Smooth muscle cell (in vitro differentiated cells): ENCODE data around the gene TEAD3. TPM values are rescaled to one million over a fixed set of nuclear protein-coding genes. Genes with fewer than 3 reads are reported as not detected.

Experiments used
- DNase-seq: peaks from one replicate; lab custom pipeline; 2025; ENCODE audit not compliant: unreplicated experiment; lab: John Stamatoyannopoulos, UW
- H2AFZ ChIP-seq: fragments of 200-600 bp; sonication (generic); 2 replicates; pipeline ENCODE4 v1.6.0; 2016; ENCODE audit warnings: antibody characterized with exemption, low read depth, mild to moderate bottlenecking
- H3F3A ChIP-seq: fragments of 200-600 bp; sonication (generic); 2 replicates; pipeline ENCODE4 v1.6.0; 2017; ENCODE audit warnings: antibody characterized with exemption, low read depth
- H3K27ac ChIP-seq: fragments of 200-600 bp; sonication (generic); 2 replicates; pipeline ENCODE4 v1.5.1; 2016; ENCODE audit warnings: low read depth, mild to moderate bottlenecking
- H3K27me3 ChIP-seq: fragments of 200-600 bp; sonication (generic); 2 replicates; pipeline ENCODE4 v1.6.1; 2016; ENCODE audit warnings: low read depth, mild to moderate bottlenecking
- H3K36me3 ChIP-seq: fragments of 200-600 bp; sonication (generic); 2 replicates; pipeline ENCODE4 v1.5.1; 2016; ENCODE audit warnings: low read depth
- H3K4me1 ChIP-seq: fragments of 200-600 bp; sonication (generic); 2 replicates; pipeline ENCODE4 v1.5.1; 2016; ENCODE audit warnings: low read depth
- H3K4me2 ChIP-seq: fragments of 200-600 bp; sonication (generic); 2 replicates; pipeline ENCODE4 v1.6.0; 2016; ENCODE audit warnings: mild to moderate bottlenecking
- H3K4me3 ChIP-seq: fragments of 200-600 bp; sonication (generic); 2 replicates; pipeline ENCODE4 v1.5.1; 2016; ENCODE audit warnings: mild to moderate bottlenecking
- H3K79me2 ChIP-seq: fragments of 200-600 bp; sonication (generic); 2 replicates; pipeline ENCODE4 v1.6.0; 2016; ENCODE audit warnings: low read depth, mild to moderate bottlenecking
- H3K9ac ChIP-seq: fragments of 200-600 bp; sonication (generic); 2 replicates; pipeline ENCODE4 v1.6.0; 2016; ENCODE audit warnings: low read depth
- H3K9me3 ChIP-seq: fragments of 200-600 bp; sonication (generic); replicated peaks from 2 replicates; pipeline ENCODE4 v1.5.1; 2016; ENCODE audit warnings: low read depth
- H4K20me1 ChIP-seq: fragments of 200-600 bp; sonication (generic); 2 replicates; pipeline ENCODE4 v1.6.0; 2016; ENCODE audit warnings: low read depth
- CTCF ChIP-seq: fragments of 200-600 bp; sonication (generic); IDR thresholded peaks from 2 replicates; pipeline ENCODE4 v1.5.1; 2017; ENCODE audit warnings: borderline replicate concordance, mild to moderate bottlenecking, antibody characterized with exemption; ENCODE audit not compliant: insufficient read depth, poor library complexity, severe bottlenecking
- WGBS: methylation state at CpG from one replicate; pipeline ENCODE4 v1.1.7; 2016; ENCODE audit warnings: low lambda C conversion rate; 5-methylcytosine and 5-hydroxymethylcytosine counted together
- polyA plus RNA-seq: library from polyadenylated mRNA; unstranded; fragments of >200 nt; fragmentation: Nextera tagmentation; extraction: Ambion mirVana; gene quantifications from 2 replicates; pipeline ENCODE4 v1.2.1, GENCODE V29; 2016
- total RNA-seq: library from RNA; depleted of rRNA; stranded (reverse); fragments of >200 nt; gene quantifications from 2 replicates; pipeline ENCODE4 v1.2.3, GENCODE V29; 2014

The TEAD3 gene
- total and polyA plus RNA-seq, 2 experiments from 2014 or later: 29.1 to 40.6 TPM

- no peak overlapping the region for H3K27ac ChIP-seq
- no peaks in the 10 kb centered on the region for H3K4me1 ChIP-seq
- no peaks in the 10 kb centered on the region for H3K36me3 ChIP-seq
- H3F3A ChIP-seq: no peaks in the 10 kb centered on the region
- H3K27me3 ChIP-seq: no peaks in the 10 kb centered on the region
- H3K9me3 ChIP-seq: no peaks in the 10 kb centered on the region
- peak; percentile 61 for DNase-seq
- TF ChIP-seq CTCF: peak; percentile 96
- no peaks in the 10 kb centered on the region for H3K79me2 ChIP-seq
- H3K4me2 ChIP-seq: peak overlapping the region; percentile 64
- no peak overlapping the region for H2AFZ ChIP-seq
- no peak overlapping the region for H3K4me3 ChIP-seq
- H4K20me1 ChIP-seq: no peaks in the 10 kb centered on the region
- no peak overlapping the region for H3K9ac ChIP-seq
- 46% methylated on average over 27 of the region's 32 CpGs for WGBS
Measured at GRCh38 chr6:35522660-35523658, 26.1 kb upstream of the TEAD3 start.

GRCh38 chr6:35522151-35522550 lies 25.3 kb upstream of the TEAD3 start:
- no peaks in the 10 kb centered on the region for H3F3A ChIP-seq
- H3K27ac ChIP-seq: no peak overlapping the region
- no peaks in the 10 kb centered on the region for H3K36me3 ChIP-seq
- no peak overlapping the region for H2AFZ ChIP-seq
- no peak for TF ChIP-seq CTCF
- no peak overlapping the region for H3K9ac ChIP-seq
- H3K9me3 ChIP-seq: no peaks in the 10 kb centered on the region
- H3K79me2 ChIP-seq: no peaks in the 10 kb centered on the region
- DNase-seq: no peak
- H3K4me3 ChIP-seq: no peak overlapping the region
- H4K20me1 ChIP-seq: no peaks in the 10 kb centered on the region
- no peaks in the 10 kb centered on the region for H3K4me1 ChIP-seq
- H3K27me3 ChIP-seq: no peaks in the 10 kb centered on the region
- H3K4me2 ChIP-seq: no peak overlapping the region
- 86% methylated on average over 12 of the region's 12 CpGs for WGBS

- H3K36me3 ChIP-seq: no peaks in the 10 kb centered on the region
- no peak overlapping the region for H3K4me3 ChIP-seq
- no peaks in the 10 kb centered on the region for H3K9me3 ChIP-seq
- H3K4me2 ChIP-seq: no peak overlapping the region
- WGBS: 91% methylated on average over 4 of the region's 4 CpGs
- H3K27me3 ChIP-seq: no peaks in the 10 kb centered on the region
- H3K9ac ChIP-seq: no peak overlapping the region
- H2AFZ ChIP-seq: no peak overlapping the region
- no peaks in the 10 kb centered on the region for H4K20me1 ChIP-seq
- TF ChIP-seq CTCF: no peak
- H3K79me2 ChIP-seq: no peaks in the 10 kb centered on the region
- H3K4me1 ChIP-seq: no peaks in the 10 kb centered on the region
- DNase-seq: no peak
- no peak overlapping the region for H3K27ac ChIP-seq
- no peaks in the 10 kb centered on the region for H3F3A ChIP-seq
Measured at GRCh38 chr6:35521235-35521634, 24.4 kb upstream of the TEAD3 start.
